ENCODE data around the gene LRRTM4. TPM values are rescaled to one million over a fixed set of nuclear protein-coding genes. Genes with fewer than 3 reads are reported as not detected.

LRRTM4 gene
- total RNA-seq, 3 donors from 2014 or later (not counting 1 experiment from before 2014, with no cell fraction given) = not detected

GRCh38 chr2:76862901-76863300 lies 659.3 kb downstream of the LRRTM4 start:
- Histone ChIP-seq H3K27ac (ENCODE audit: low read length) (no peak overlapping the region), H3K36me3 (ENCODE audit: control insufficient read depth, insufficient read depth, low read length) (no peaks in the 10 kb centered on the region), H3K4me1 (ENCODE audit: control insufficient read depth, insufficient read depth, low read length) (no peaks in the 10 kb centered on the region), H3K9me3 (ENCODE audit: control insufficient read depth, insufficient read depth, low read length) (no peaks in the 10 kb centered on the region), H3K27me3 (ENCODE audit: control insufficient read depth, insufficient read depth, low read length) (no peaks in the 10 kb centered on the region), H3K4me3 (ENCODE audit: low read length) (no peak overlapping the region)
- no peaks in the 10 kb centered on the region for H3K36me3 Mint-ChIP-seq
- H3K27ac Mint-ChIP-seq = no peak overlapping the region
- H3K4me1 Mint-ChIP-seq = no peaks in the 10 kb centered on the region
- H3K9me3 Mint-ChIP-seq = peaks cover 14 to 15% of the 10 kb centered on the region in 2 donors
- no peak overlapping the region for H3K4me3 Mint-ChIP-seq
- no peaks in the 10 kb centered on the region for H3K27me3 Mint-ChIP-seq (ENCODE audit: low read depth in 2 of 2)
- 63% methylated on average over 3 of the region's 3 CpGs for WGBS (ENCODE audit: insufficient coverage)
- intact Hi-C loops (cut with micrococcal nuclease) = no loop called here
- DNase-seq (no peak), ATAC-seq (no peak)
- no peak for TF ChIP-seq CTCF (IDR thresholded peaks at IDR 0.05)

GRCh38 chr2:76861708-76862107 lies 660.5 kb downstream of the LRRTM4 start:
- no peaks in the 10 kb centered on the region for H3K4me1 ChIP-seq (ENCODE audit: control insufficient read depth, insufficient read depth, low read length)
- Mint-ChIP-seq H3K9me3 (peaks cover 17 to 18% of the 10 kb centered on the region in 2 donors), H3K4me3 (no peak overlapping the region), H3K4me1 (no peaks in the 10 kb centered on the region), H3K27ac (no peak overlapping the region), H3K27me3 (ENCODE audit: low read depth in 2 of 2) (no peaks in the 10 kb centered on the region), H3K36me3 (no peaks in the 10 kb centered on the region)
- H3K36me3 ChIP-seq (ENCODE audit: control insufficient read depth, insufficient read depth, low read length) = no peaks in the 10 kb centered on the region
- ATAC-seq = no peak
- no peak for TF ChIP-seq CTCF (IDR thresholded peaks at IDR 0.05)
- intact Hi-C loops (cut with micrococcal nuclease) = no loop called here
- H3K27ac ChIP-seq (ENCODE audit: low read length) = no peak overlapping the region
- H3K4me3 ChIP-seq (ENCODE audit: low read length) = no peak overlapping the region
- WGBS (ENCODE audit: insufficient coverage) = 20% methylated on average over 1 of the region's 3 CpGs
- H3K9me3 ChIP-seq (ENCODE audit: control insufficient read depth, insufficient read depth, low read length) = no peaks in the 10 kb centered on the region
- no peak for DNase-seq
- H3K27me3 ChIP-seq (ENCODE audit: control insufficient read depth, insufficient read depth, low read length) = no peaks in the 10 kb centered on the region

GRCh38 chr2:76851000-76851399 lies 671.2 kb downstream of the LRRTM4 start:
- no peaks in the 10 kb centered on the region for H3K4me1 Mint-ChIP-seq
- Histone ChIP-seq H3K36me3 (ENCODE audit: control insufficient read depth, insufficient read depth, low read length) (no peaks in the 10 kb centered on the region), H3K27me3 (ENCODE audit: control insufficient read depth, insufficient read depth, low read length) (no peaks in the 10 kb centered on the region), H3K9me3 (ENCODE audit: control insufficient read depth, insufficient read depth, low read length) (peaks cover 3% of the 10 kb centered on the region), H3K4me1 (ENCODE audit: control insufficient read depth, insufficient read depth, low read length) (no peaks in the 10 kb centered on the region), H3K27ac (ENCODE audit: low read length) (no peak overlapping the region), H3K4me3 (ENCODE audit: low read length) (no peak overlapping the region)
- H3K36me3 Mint-ChIP-seq = peaks cover 7% of the 10 kb centered on the region
- H3K9me3 Mint-ChIP-seq = peaks cover 8 to 15% of the 10 kb centered on the region in 2 donors
- ATAC-seq (no peak), DNase-seq (no peak)
- intact Hi-C loops (cut with micrococcal nuclease) = no loop called here
- 53% methylated on average over 1 of the region's 1 CpG for WGBS (ENCODE audit: insufficient coverage)
- H3K27ac Mint-ChIP-seq = no peak overlapping the region
- TF ChIP-seq CTCF (IDR thresholded peaks at IDR 0.05) = no peak
- H3K4me3 Mint-ChIP-seq = no peak overlapping the region
- H3K27me3 Mint-ChIP-seq (ENCODE audit: low read depth in 2 of 2) = no peaks in the 10 kb centered on the region

- DNase-seq (no peak), ATAC-seq (no peak)
- no peaks in the 10 kb centered on the region for H3K36me3 Mint-ChIP-seq
- no peaks in the 10 kb centered on the region for H3K4me1 Mint-ChIP-seq
- Histone ChIP-seq H3K9me3 (ENCODE audit: control insufficient read depth, insufficient read depth, low read length) (peaks cover 5% of the 10 kb centered on the region), H3K4me1 (ENCODE audit: control insufficient read depth, insufficient read depth, low read length) (no peaks in the 10 kb centered on the region), H3K27ac (ENCODE audit: low read length) (no peak overlapping the region), H3K27me3 (ENCODE audit: control insufficient read depth, insufficient read depth, low read length) (no peaks in the 10 kb centered on the region), H3K4me3 (ENCODE audit: low read length) (no peak overlapping the region), H3K36me3 (ENCODE audit: control insufficient read depth, insufficient read depth, low read length) (no peaks in the 10 kb centered on the region)
- intact Hi-C loops (cut with micrococcal nuclease) = no loop called here
- peaks cover 7 to 10% of the 10 kb centered on the region in 2 donors for H3K9me3 Mint-ChIP-seq
- no CpG with 5 or more reads among the region's 1 CpG for WGBS (ENCODE audit: insufficient coverage)
- H3K27ac Mint-ChIP-seq = no peak overlapping the region
- H3K4me3 Mint-ChIP-seq = no peak overlapping the region
- H3K27me3 Mint-ChIP-seq (ENCODE audit: low read depth in 2 of 2) = no peaks in the 10 kb centered on the region
- no peak for TF ChIP-seq CTCF (IDR thresholded peaks at IDR 0.05)
Observed at GRCh38 chr2:76849086-76849485, 673.1 kb downstream of the LRRTM4 start.

Measured in natural killer cell (primary cell).